HEK293T (cell line): ENCODE measurements around the gene CDRT4.

Experiments
- BHLHE40 ChIP-seq: fragments of 450-650 bp; IDR thresholded peaks from 2 replicates; pipeline ENCODE4 v1.6.1; 2016; ENCODE audit warnings: mild to moderate bottlenecking, moderate library complexity, borderline replicate concordance
- ELF4 ChIP-seq: fragments of 450-650 bp; IDR thresholded peaks from 2 replicates; pipeline ENCODE4 v1.6.1; 2017; ENCODE audit warnings: antibody characterized with exemption
- FOXA1 ChIP-seq: fragments of 450-650 bp; IDR thresholded peaks from 2 replicates; pipeline ENCODE4 v1.6.1; 2016; ENCODE audit warnings: mild to moderate bottlenecking
- FOXK2 ChIP-seq: fragments of 450-650 bp; IDR thresholded peaks from 2 replicates; pipeline ENCODE4 v1.6.1; 2016; ENCODE audit warnings: mild to moderate bottlenecking
- L3MBTL2 ChIP-seq: fragments of 450-650 bp; conservative IDR thresholded peaks from 2 replicates; pipeline ENCODE4 v1.6.1; 2016; ENCODE audit warnings: mild to moderate bottlenecking
- LEF1 ChIP-seq: fragments of 450-650 bp; IDR thresholded peaks from 2 replicates; pipeline ENCODE4 v1.6.1; 2017; ENCODE audit warnings: mild to moderate bottlenecking, borderline replicate concordance
- NFRKB ChIP-seq: fragments of 450-650 bp; IDR thresholded peaks from 2 replicates; pipeline ENCODE4 v1.6.1; 2016; ENCODE audit warnings: mild to moderate bottlenecking, moderate library complexity
- PKNOX1 ChIP-seq: fragments of 450-650 bp; IDR thresholded peaks from 2 replicates; pipeline ENCODE4 v1.6.1; 2016
- SP1 ChIP-seq: fragments of 450-650 bp; IDR thresholded peaks from 2 replicates; pipeline ENCODE4 v1.6.1; 2017
- TARDBP ChIP-seq: fragments of 450-650 bp; IDR thresholded peaks from 2 replicates; pipeline ENCODE4 v1.6.1; 2016
- ZNF384 ChIP-seq: fragments of 450-650 bp; IDR thresholded peaks from 2 replicates; pipeline ENCODE4 v1.6.1; 2016

GRCh38 chr17:15453246-15453645, 14.2 kb downstream of the CDRT4 start:
- TF ChIP-seq LEF1 (no peak), NFRKB (no peak), FOXK2 (no peak), ZNF384 (no peak), PKNOX1 (no peak), ELF4 (no peak), FOXA1 (no peak), SP1 (no peak), BHLHE40 (no peak), TARDBP (no peak), L3MBTL2 (no peak)
